ENCODE measurements around the gene SREK1. TPM values are rescaled to one million over a fixed set of nuclear protein-coding genes. Genes with fewer than 3 reads are reported as not detected.

SREK1 gene
- total RNA-seq, 1 donor from 2014 or later: 122 TPM

GRCh38 chr5:66149950-66150349 lies 5.8 kb downstream of the SREK1 start:
- peaks cover 14% of the 10 kb centered on the region for H3K36me3 Mint-ChIP-seq (ENCODE audit: insufficient read depth)
- H3K27ac Mint-ChIP-seq: no peak overlapping the region
- TF ChIP-seq, protein P1, sequence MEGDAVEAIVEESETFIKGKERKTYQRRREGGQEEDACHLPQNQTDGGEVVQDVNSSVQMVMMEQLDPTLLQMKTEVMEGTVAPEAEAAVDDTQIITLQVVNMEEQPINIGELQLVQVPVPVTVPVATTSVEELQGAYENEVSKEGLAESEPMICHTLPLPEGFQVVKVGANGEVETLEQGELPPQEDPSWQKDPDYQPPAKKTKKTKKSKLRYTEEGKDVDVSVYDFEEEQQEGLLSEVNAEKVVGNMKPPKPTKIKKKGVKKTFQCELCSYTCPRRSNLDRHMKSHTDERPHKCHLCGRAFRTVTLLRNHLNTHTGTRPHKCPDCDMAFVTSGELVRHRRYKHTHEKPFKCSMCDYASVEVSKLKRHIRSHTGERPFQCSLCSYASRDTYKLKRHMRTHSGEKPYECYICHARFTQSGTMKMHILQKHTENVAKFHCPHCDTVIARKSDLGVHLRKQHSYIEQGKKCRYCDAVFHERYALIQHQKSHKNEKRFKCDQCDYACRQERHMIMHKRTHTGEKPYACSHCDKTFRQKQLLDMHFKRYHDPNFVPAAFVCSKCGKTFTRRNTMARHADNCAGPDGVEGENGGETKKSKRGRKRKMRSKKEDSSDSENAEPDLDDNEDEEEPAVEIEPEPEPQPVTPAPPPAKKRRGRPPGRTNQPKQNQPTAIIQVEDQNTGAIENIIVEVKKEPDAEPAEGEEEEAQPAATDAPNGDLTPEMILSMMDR (IDR thresholded peaks at IDR 0.05; ENCODE audit: unreplicated experiment): no peak
- H3K27me3 Mint-ChIP-seq: no peaks in the 10 kb centered on the region
- peaks cover 9% of the 10 kb centered on the region for H3K9me3 Mint-ChIP-seq (ENCODE audit: low read depth)
- no peak overlapping the region for H3K4me3 Mint-ChIP-seq (ENCODE audit: low read depth)
- H3K4me1 Mint-ChIP-seq (ENCODE audit: low read depth): peaks cover 32% of the 10 kb centered on the region
- DNase-seq (ENCODE audit: low spot score, unreplicated experiment): no peak

DNA sequence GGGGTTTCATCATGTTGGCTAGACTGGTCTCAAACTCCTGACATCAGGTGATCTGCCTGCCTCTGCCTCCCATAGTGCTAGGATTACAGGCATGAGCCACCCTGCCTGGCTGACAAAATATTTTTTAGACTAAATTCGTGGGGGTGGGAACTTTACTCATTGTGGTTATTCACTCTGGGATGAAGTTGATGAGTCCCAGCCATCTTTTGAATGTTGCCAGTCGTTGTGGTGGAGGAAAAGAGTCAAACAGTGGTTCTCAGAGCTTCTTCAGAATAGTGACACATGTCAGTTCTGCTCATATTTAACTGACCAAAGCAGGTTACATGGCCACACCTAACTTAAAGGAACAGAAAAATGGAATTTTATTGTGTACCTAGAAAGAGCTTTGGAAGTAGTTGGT lies 6.9 kb downstream of the SREK1 start:
- H3K36me3 Mint-ChIP-seq (ENCODE audit: insufficient read depth): peaks cover 14% of the 10 kb centered on the region
- TF ChIP-seq, protein P1 (IDR thresholded peaks at IDR 0.05; ENCODE audit: unreplicated experiment): no peak
- peak overlapping the region; percentile 9 for H3K27ac Mint-ChIP-seq
- no peak overlapping the region for H3K4me3 Mint-ChIP-seq (ENCODE audit: low read depth)
- H3K4me1 Mint-ChIP-seq (ENCODE audit: low read depth): peaks cover 26% of the 10 kb centered on the region
- DNase-seq (ENCODE audit: low spot score, unreplicated experiment): no peak
- no peaks in the 10 kb centered on the region for H3K27me3 Mint-ChIP-seq
- H3K9me3 Mint-ChIP-seq (ENCODE audit: low read depth): peaks cover 9% of the 10 kb centered on the region

DNA sequence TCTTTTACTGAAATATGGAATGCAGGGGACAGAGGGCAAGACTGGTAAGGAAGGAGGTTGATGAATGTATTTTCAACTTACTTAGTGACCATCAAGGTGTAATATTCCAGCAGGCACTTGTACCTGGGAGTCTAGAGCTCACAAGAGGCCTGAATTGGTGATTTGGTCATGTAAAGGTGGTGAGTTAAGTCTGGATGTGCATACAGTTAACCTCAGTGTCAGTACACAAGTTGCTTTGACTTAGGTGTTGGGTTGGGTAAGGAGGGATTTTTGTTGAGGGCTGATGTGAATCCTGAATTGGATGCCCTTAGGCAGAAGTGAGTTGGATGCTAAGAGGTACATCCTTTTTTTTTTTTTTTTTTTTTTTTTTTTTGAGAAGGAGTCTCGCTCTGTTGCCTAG lies 7.4 kb downstream of the SREK1 start:
- Mint-ChIP-seq H3K4me3 (ENCODE audit: low read depth) (no peak overlapping the region), H3K36me3 (ENCODE audit: insufficient read depth) (peaks cover 14% of the 10 kb centered on the region), H3K27me3 (no peaks in the 10 kb centered on the region), H3K9me3 (ENCODE audit: low read depth) (peaks cover 9% of the 10 kb centered on the region), H3K4me1 (ENCODE audit: low read depth) (peaks cover 22% of the 10 kb centered on the region), H3K27ac (peak overlapping the region; percentile 9)
- no peak for DNase-seq (ENCODE audit: low spot score, unreplicated experiment)
- TF ChIP-seq, protein P1 (IDR thresholded peaks at IDR 0.05; ENCODE audit: unreplicated experiment): no peak

DNA sequence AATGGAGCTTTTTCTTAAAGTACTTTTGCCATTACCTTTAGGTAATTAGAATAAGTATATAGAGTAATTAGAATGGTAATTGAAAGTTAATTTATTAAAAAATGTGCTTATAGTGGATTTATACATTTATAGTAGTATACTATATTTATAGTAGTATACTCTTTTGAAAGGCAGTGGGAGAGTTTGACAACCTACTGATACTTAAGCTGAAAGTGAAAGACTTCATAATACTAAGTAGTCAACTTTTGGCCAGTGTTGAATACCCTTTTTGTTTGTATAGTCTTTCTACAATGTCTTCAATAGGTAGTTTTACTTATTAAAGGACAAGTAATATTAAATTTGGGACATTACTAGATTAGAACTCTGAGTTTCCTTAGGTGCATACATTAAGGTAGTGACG lies 12.9 kb downstream of the SREK1 start:
- Mint-ChIP-seq H3K4me3 (ENCODE audit: low read depth) (no peak overlapping the region), H3K27ac (no peak overlapping the region), H3K27me3 (no peaks in the 10 kb centered on the region), H3K9me3 (ENCODE audit: low read depth) (no peaks in the 10 kb centered on the region), H3K36me3 (ENCODE audit: insufficient read depth) (peaks cover 18% of the 10 kb centered on the region), H3K4me1 (ENCODE audit: low read depth) (peaks cover 11% of the 10 kb centered on the region)
- TF ChIP-seq, protein P1 (IDR thresholded peaks at IDR 0.05; ENCODE audit: unreplicated experiment): no peak
- no peak for DNase-seq (ENCODE audit: low spot score, unreplicated experiment)

DNA sequence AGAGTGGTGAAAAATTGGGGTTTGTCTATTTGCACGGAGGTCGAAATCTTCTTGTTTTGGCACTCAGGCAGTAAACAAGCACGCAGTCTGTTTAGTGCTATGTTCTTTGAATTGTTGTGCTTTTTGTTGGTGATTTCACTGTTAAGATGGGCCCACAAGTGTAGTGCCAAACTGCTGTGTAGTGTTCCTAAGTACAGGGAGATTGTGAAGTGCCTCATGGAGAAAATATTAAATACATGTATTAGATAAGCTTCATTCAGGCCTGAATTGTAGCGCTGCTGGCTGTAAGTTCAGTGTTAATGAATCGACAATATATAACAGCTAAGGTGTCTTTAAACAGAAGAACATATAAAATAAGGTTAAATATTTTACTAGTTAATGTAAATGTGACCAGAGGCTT lies 17.3 kb downstream of the SREK1 start:
- Mint-ChIP-seq H3K9me3 (ENCODE audit: low read depth) (no peaks in the 10 kb centered on the region), H3K27ac (no peak overlapping the region), H3K4me1 (ENCODE audit: low read depth) (no peaks in the 10 kb centered on the region), H3K4me3 (ENCODE audit: low read depth) (no peak overlapping the region), H3K27me3 (no peaks in the 10 kb centered on the region), H3K36me3 (ENCODE audit: insufficient read depth) (peaks cover 33% of the 10 kb centered on the region)
- no peak for DNase-seq (ENCODE audit: low spot score, unreplicated experiment)
- TF ChIP-seq, protein P1 (IDR thresholded peaks at IDR 0.05; ENCODE audit: unreplicated experiment): no peak
